Endodermal cell (in vitro differentiated cells): ENCODE data around the gene RUBCNL. TPM values are rescaled to one million over a fixed set of nuclear protein-coding genes. Genes with fewer than 3 reads are reported as not detected.

Experiments
- DNase-seq: peaks from one replicate; pipeline ENCODE4 v3.0.0-alpha.2; 2017
- H3K27ac ChIP-seq: 2 replicates; pipeline ENCODE4 v1.5.1; 2013; ENCODE audit warnings: mild to moderate bottlenecking, low read depth, low read length, moderate library complexity
- H3K27me3 ChIP-seq: 2 replicates; pipeline ENCODE4 v1.6.1; 2013; ENCODE audit warnings: mild to moderate bottlenecking, low read length, moderate library complexity; ENCODE audit not compliant: insufficient read depth, control insufficient read depth, poor library complexity, severe bottlenecking
- H3K36me3 ChIP-seq: 2 replicates; pipeline ENCODE4 v1.7.0; 2013; ENCODE audit warnings: mild to moderate bottlenecking, low read length, moderate library complexity; ENCODE audit not compliant: control insufficient read depth, insufficient read depth
- H3K4me1 ChIP-seq: one replicate; pipeline ENCODE4 v1.7.0; 2013; ENCODE audit warnings: low read length; ENCODE audit not compliant: control insufficient read depth, insufficient read depth
- H3K4me3 ChIP-seq: 2 replicates; pipeline ENCODE4 v1.5.1; 2013; ENCODE audit warnings: mild to moderate bottlenecking, low read length, moderate library complexity
- H3K9ac ChIP-seq: 2 replicates; pipeline ENCODE4 v1.6.1; 2013; ENCODE audit warnings: mild to moderate bottlenecking, low read length, moderate library complexity; ENCODE audit not compliant: poor library complexity, severe bottlenecking; ENCODE audit errors: extremely low read depth
- H3K9me3 ChIP-seq: 2 replicates; pipeline ENCODE4 v1.6.1; 2013; ENCODE audit warnings: mild to moderate bottlenecking, low read length, moderate library complexity; ENCODE audit not compliant: control insufficient read depth
- H3K27ac Mint-ChIP-seq: 2 replicates; pipeline ENCODE4 v1.8.0; 2020; ENCODE audit warnings: mixed read lengths
- H3K27me3 Mint-ChIP-seq: 2 replicates; pipeline ENCODE4 v1.8.0; 2021; ENCODE audit warnings: mild to moderate bottlenecking, mixed read lengths; ENCODE audit not compliant: insufficient read depth
- H3K36me3 Mint-ChIP-seq: 2 replicates; pipeline ENCODE4 v1.8.0; 2020; ENCODE audit warnings: low read depth, mixed read lengths
- H3K4me1 Mint-ChIP-seq: 2 replicates; pipeline ENCODE4 v1.8.0; 2020; ENCODE audit warnings: mixed read lengths
- H3K4me3 Mint-ChIP-seq: 2 replicates; pipeline ENCODE4 v1.8.0; 2020; ENCODE audit warnings: mild to moderate bottlenecking, moderate library complexity, mixed read lengths
- H3K9me3 Mint-ChIP-seq: 2 replicates; pipeline ENCODE4 v1.8.0; 2020; ENCODE audit warnings: mild to moderate bottlenecking, mixed read lengths
- CTCF ChIP-seq: fragments of 200-600 bp; sonication (generic); conservative IDR thresholded peaks from 2 replicates; pipeline ENCODE4 v1.5.0; 2021; ENCODE audit warnings: antibody characterized with exemption, mild to moderate bottlenecking
- WGBS, 2 experiments: methylation state at CpG; one replicate each; pipeline versions ENCODE4 v1.1.5 to v1.1.7; 2013; ENCODE audit warnings: missing lambda C conversion rate in 2 of 2, mixed read lengths in 1 of 2; ENCODE audit not compliant: insufficient coverage in 1 of 2, insufficient read length in 1 of 2; 5-methylcytosine and 5-hydroxymethylcytosine counted together
- total RNA-seq, 2 donors: library from RNA; stranded (reverse); fragmentation: NEBNext Ultra II Directional in 1 of 2; extraction: Animal tissue kit (Norgen Biotek cat#: 25700) in 1 of 2; gene quantifications; 2 replicates in 1 of 2; 3 replicates in 1 of 2; pipeline ENCODE4 v1.2.1, GENCODE V29; 2021

The RUBCNL gene
- total RNA-seq, 2 donors from 2014 or later: 3.1 to 3.6 TPM

- Histone ChIP-seq H3K4me1 (no peaks in the 10 kb centered on the region), H3K4me3 (no peak overlapping the region), H3K9ac (no peak overlapping the region), H3K9me3 (no peaks in the 10 kb centered on the region), H3K27me3 (no peaks in the 10 kb centered on the region), H3K27ac (no peak overlapping the region), H3K36me3 (no peaks in the 10 kb centered on the region)
- H3K4me3 Mint-ChIP-seq: no peak overlapping the region
- DNase-seq: no peak
- no peak overlapping the region for H3K27ac Mint-ChIP-seq
- H3K36me3 Mint-ChIP-seq: no peaks in the 10 kb centered on the region
- H3K4me1 Mint-ChIP-seq: no peaks in the 10 kb centered on the region
- WGBS, 2 experiments: 100% methylated on average over 1 to 3 of the region's 3 CpGs
- peaks cover 3% of the 10 kb centered on the region for H3K9me3 Mint-ChIP-seq
- H3K27me3 Mint-ChIP-seq: no peaks in the 10 kb centered on the region
- TF ChIP-seq CTCF: no peak
Measured at GRCh38 chr13:46340631-46341111, 46.4 kb downstream of the RUBCNL start.

- no peak for TF ChIP-seq CTCF
- no peaks in the 10 kb centered on the region for H3K27me3 ChIP-seq
- Mint-ChIP-seq H3K27me3 (no peaks in the 10 kb centered on the region), H3K27ac (no peak overlapping the region), H3K9me3 (peaks cover 3% of the 10 kb centered on the region), H3K36me3 (no peaks in the 10 kb centered on the region), H3K4me1 (no peaks in the 10 kb centered on the region), H3K4me3 (no peak overlapping the region)
- H3K9ac ChIP-seq: no peak overlapping the region
- H3K36me3 ChIP-seq: no peaks in the 10 kb centered on the region
- WGBS, 2 experiments: 87 to 100% methylated on average over 1 of the region's 1 CpG
- H3K27ac ChIP-seq: no peak overlapping the region
- no peaks in the 10 kb centered on the region for H3K9me3 ChIP-seq
- no peaks in the 10 kb centered on the region for H3K4me1 ChIP-seq
- no peak overlapping the region for H3K4me3 ChIP-seq
- DNase-seq: no peak
Measured at GRCh38 chr13:46340011-46340410, 47.0 kb downstream of the RUBCNL start.

GRCh38 chr13:46339035-46339666 is 47.9 kb downstream of the RUBCNL start:
- TF ChIP-seq CTCF: no peak
- no peaks in the 10 kb centered on the region for H3K27me3 ChIP-seq
- H3K9ac ChIP-seq: no peak overlapping the region
- no peaks in the 10 kb centered on the region for H3K27me3 Mint-ChIP-seq
- peaks cover 3% of the 10 kb centered on the region for H3K9me3 Mint-ChIP-seq
- no peaks in the 10 kb centered on the region for H3K36me3 Mint-ChIP-seq
- H3K4me1 ChIP-seq: no peaks in the 10 kb centered on the region
- WGBS, 2 experiments: 91% methylated on average over 6 to 10 of the region's 10 CpGs
- DNase-seq: no peak
- no peaks in the 10 kb centered on the region for H3K36me3 ChIP-seq
- no peak overlapping the region for H3K27ac ChIP-seq
- H3K4me3 ChIP-seq: no peak overlapping the region
- no peak overlapping the region for H3K4me3 Mint-ChIP-seq
- no peak overlapping the region for H3K27ac Mint-ChIP-seq
- no peaks in the 10 kb centered on the region for H3K4me1 Mint-ChIP-seq
- H3K9me3 ChIP-seq: no peaks in the 10 kb centered on the region
